ENCODE results near the gene UCHL5.

UCHL5 gene

GRCh38 chr1:192967901-192968300 is 91.3 kb downstream of the UCHL5 start:
- H3K4me3 ChIP-seq (replicated peaks; ENCODE audit: low read depth, low read length) = no peak overlapping the region
- TF ChIP-seq CTCF (IDR thresholded peaks at IDR 0.05; ENCODE audit: low read length, missing control alignments) = no peak
- DNase-seq (ENCODE audit: low read depth) = no peak

GRCh38 chr1:192967211-192967877 is 91.8 kb downstream of the UCHL5 start:
- TF ChIP-seq CTCF (IDR thresholded peaks at IDR 0.05; ENCODE audit: low read length, missing control alignments) = no peak
- peak; percentile 31 for DNase-seq (ENCODE audit: low read depth)
- no peak overlapping the region for H3K4me3 ChIP-seq (replicated peaks; ENCODE audit: low read depth, low read length)

GRCh38 chr1:192966073-192966472 is 93.1 kb downstream of the UCHL5 start:
- no peak for TF ChIP-seq CTCF (IDR thresholded peaks at IDR 0.05; ENCODE audit: low read length, missing control alignments)
- no peak for DNase-seq (ENCODE audit: low read depth)
- no peak overlapping the region for H3K4me3 ChIP-seq (replicated peaks; ENCODE audit: low read depth, low read length)

- H3K4me3 ChIP-seq (replicated peaks; ENCODE audit: low read depth, low read length) = no peak overlapping the region
- DNase-seq (ENCODE audit: low read depth) = no peak
- TF ChIP-seq CTCF (IDR thresholded peaks at IDR 0.05; ENCODE audit: low read length, missing control alignments) = no peak
These were observed 96.3 kb downstream of the UCHL5 start for GRCh38 chr1:192962901-192963300.
